ENCODE results near the gene DYNLL2.
A peak's percentile ranks its signal among the peaks of the same experiment; 100 is the strongest.
"Not testable (repeated sequence)": the region's sequence is repeated elsewhere in the genome, so short reads cannot be mapped to it uniquely, and the experiment has no call there.

The DYNLL2 gene

DNA sequence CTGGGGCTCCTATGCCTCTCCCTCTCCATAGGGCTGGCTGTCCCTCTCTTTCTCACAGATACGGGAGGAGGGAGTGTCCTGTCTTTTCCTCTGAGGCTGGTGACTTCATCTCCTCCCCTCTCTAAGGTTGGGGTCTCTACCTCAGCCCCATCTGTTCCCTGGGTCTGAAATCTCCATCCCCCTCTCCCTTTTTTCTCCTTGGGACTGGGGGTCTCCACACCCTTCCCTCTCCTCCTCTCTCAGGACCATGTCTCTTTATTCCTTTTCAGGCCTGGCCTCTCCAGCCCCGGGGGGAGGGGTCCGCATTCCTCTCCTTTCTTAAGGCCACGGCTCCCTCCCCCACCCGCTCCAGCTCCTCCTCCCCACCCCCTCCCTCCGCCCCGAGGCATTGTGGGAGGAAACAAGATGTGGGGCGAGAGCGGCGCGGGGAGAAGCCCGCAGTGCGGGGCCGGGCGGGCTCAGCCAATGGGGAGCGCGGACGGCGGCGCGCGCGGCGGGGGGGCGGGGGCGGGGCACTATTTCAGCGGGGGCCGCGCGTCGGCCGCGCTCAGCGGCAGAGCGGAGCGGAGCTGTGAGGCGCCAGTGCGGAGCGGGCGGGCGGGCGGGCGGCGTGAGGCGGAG is at the start of gene DYNLL2:
DYNLL2 (plus strand) TSS at position 550 of the 621 bp plus-strand sequence. CDS start 3,672 bp downstream, outside the sequence.
- DNase-seq = peak; percentile 76

DNA sequence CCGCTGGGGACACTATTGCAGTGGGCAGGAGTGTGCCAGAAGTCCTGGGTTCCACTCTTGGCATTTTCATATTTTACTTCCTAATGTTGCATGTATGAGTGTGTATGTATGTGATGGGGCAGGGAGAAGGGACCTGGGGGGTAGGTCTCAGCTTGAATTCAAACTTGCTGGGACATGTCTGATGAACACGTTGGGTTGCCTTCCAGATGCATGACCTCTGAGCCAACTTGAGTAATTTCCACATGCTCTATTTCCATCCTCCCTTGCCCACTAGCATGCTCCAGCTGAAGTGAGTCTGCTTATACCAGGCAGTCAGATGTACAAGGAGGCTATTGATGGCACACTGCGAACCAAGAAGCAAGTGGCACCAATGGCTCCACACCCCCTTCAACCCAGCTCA is 43.2 kb upstream of the DYNLL2 start:
- no peak for DNase-seq

DNA sequence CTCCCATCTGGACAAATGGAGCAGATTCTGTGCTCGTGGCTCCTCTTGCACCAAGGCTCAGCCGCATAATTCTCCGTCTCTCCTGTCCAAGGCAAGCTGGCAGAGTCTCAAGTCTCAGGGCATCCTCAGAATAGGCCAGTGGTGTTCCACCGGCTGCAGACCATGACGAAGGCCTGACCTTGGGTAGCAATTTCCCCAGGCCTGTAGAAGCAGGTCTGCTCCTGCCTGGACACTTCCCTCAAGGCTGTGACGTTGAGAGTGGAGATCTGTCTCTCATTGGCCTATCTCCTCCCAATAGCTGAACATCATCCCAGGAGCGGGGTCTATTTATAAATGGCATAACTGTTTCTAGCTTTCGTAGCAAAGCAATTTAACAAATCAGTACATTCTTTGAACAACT is 42.8 kb upstream of the DYNLL2 start:
- DNase-seq = no peak

DNA sequence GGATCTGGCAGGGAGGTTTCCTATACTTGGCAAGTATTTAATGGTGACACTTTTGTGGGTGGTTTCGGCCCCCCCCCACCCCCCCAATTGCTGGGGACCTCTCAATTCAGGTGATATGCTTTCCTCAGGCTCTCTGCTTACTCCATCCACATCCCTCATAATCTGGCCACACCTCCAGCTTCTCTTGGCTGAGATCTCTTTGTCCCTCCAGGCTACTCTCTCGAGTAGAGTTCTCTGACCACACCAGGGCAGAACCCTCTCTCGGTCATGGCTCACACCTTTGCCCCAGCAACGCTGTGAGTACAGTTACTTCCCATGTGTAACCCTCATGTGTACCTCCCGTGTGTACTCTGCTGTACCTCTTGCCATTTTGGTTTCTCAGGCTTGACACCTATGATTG is 42.1 kb upstream of the DYNLL2 start:
- no peak for DNase-seq

DNA sequence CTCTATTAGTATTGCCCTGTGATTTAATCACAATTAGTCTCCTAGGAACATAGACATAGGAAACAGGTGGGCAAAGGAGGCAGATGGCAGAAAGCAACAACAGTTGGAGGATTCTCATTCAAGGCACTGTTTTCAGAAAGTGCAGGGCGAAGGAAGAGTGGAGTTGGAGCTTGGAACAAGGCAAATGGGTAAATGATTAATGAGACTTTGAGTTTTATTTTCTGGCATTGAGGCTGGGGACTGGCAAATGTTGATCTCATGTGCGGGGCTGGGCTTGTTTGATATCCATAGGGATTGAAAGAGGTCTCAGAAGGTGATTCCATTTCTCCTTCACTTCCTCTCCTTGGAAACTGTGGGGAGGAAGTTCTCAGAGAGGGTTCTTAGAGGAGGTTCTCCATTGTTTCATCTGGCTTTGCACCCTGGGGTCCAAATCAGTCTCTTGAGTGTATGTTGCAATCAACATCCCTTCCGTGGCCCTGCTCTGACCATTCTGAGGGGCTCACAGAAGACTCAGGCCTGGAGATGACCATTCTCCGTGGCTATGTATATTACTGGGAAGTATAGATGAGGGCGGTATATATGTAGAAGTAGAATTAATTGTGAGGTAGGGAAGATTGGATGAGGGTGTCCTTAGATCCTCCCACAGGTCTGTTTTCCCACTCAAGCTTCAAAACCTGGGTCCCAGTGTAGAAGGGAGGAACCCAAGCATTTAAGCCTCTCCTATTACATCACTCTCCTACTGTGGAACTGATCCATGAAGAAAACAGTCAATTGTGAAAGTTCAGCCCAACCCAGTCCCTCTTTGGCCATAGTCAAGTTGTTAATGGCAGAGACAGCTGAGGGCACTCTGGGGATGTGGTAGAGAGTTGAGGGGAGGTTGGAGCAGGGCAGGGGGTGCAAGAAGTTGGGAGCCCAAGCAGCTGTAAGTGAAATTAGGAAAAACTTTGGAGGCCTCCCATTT is 39.7 kb upstream of the DYNLL2 start:
- DNase-seq = no peak

DNA sequence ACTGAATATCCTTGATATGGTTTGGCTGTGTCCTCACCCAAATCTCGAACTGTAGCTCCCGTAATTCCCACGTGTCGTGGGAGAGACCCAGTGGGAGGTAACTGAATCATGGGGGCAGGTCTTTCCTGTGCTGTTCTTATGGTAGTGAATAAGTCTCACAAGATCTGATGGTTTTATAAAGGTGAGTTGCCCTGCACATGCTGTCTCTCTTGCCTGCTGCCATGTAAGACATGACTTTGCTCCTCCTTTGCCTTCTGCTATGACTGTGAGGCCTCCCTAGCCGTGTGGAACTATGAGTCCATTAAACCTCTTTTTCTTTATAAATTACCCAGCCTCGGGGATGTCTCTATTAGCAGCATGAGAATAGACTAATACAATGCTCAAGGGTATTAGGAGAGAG is 39.0 kb upstream of the DYNLL2 start:
- not testable (repeated sequence) for DNase-seq

DNA sequence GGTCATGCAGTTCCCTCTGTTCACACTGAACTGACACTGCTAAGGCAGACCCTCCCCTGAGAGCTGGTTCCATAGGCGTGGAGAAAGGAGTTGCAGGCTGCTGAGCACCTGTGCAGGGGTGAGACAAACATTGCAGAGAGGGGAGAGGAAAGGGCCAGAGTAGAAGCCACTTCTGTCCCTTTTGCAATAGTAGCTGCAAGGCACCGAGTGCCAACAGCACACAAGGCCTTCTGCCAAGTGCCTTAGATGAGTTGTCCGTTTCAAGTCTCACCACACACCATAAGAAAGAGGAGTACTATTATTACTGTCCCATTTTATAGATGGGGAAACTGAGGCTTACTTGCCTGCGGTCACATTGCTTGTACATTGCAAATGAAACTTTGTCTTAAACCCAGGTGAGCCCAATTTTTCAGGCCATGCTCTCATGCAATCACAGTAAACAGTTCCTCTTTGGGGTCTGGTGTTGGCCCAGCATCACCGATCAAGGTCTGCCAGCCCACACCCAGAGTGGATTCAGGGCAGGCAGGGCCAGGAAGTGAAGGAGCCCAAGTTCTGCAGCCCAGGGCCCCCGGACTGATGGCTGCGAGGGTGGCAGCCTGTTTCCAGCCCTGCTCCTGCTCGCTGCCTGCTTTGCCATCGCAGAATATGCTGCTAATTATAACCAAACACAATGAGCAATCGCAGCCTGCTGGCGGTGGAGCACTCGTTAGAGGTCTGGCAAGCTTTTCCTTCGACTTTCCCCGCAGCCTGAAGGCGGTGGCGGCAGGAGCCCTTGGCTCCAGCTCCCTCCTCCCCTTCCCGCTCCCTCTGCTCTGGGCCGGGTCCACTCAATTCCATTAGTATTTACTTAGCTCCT is 36.8 kb upstream of the DYNLL2 start:
- no peak for DNase-seq

DNA sequence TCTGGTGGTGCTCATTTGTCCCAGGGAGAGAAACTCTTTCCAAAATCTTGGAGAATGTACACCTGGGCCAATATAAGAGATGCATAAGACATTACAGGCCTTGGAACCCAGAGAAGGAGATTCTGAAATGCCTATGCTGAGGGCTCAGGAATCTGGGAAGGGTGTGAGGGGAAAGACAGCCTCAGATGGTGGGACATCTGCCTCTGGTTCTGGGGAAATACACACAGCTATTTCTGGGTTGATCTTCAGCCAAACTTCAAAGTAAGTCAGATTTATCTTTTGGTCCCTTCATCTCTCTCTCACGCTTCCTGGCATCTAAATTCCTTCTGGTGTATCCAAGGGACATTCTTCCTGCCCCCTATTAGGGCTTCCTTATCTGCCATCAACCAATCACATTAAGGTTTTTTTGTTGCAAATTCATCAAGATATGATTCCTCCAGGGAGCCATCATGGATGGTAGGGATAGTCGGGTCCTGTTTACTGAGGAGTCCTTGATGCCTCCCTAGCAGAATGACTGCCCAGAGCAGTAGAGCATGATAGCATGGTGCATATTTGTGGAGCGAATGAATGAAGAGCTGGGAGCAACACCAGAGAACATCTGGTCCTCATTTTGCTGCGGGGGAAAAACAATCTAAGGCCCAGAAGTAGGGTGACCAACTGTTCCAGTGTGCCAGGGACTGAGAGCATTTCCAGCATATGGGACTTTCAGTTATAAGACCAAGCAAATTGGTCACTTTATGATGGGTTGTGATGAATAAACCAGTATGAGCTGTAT is 35.7 kb upstream of the DYNLL2 start:
- DNase-seq = no peak

DNA sequence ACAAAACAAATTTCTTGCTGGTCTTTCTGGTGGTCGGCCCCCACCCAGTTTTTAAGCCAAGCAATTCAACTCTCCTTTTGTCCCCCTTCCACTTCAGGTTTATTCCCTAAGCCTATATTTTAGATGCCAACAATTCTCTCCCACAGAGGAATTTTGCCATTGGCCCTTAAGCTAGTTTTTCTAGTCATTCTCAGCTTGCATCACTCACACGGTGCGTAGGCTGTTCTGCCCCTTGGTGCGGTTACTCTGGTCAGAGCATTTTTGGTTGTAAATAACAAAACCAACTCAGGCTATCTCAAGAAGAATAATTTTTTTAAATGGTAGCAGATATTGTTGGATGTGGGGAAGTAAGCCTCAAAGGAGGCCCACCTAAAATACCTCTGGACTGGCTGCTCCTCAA is 33.7 kb upstream of the DYNLL2 start:
- no peak for DNase-seq

DNA sequence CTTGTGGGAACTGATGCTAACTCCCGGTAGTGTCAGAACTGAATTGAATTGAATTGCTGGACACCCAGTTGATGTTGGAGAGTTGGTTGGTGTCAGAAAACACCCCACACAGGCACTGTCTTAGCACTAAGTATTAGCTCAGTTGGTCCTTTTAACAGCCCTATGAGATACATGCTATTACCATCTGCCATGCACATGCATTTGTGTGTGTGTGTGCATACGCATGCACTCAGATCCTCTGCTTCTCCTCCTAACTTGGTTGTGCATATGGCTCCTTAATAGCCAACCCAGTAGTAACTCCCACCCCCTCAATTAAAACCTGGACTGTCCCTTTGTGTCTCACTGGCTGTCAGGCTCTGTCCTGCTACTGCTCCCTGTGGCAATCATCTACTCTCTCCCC is 32.3 kb upstream of the DYNLL2 start:
- no peak for DNase-seq

DNA sequence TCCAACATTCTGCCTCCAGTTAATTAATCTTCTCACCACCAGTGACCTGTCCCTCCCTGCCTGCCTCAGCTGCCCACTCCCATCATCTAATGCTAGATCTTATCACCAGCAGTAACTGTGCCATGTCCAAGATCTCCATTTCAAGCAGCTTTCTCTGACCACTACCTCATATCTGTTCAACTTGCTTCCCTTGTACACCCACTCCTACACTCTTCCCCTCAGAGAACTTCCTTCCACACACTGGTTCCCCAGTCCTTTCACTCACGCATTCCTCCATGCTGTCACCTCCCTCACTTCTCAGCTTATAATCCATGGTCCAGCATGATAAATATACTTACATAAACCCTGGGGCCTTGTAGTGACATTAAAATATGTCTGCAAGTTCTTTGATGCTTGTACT is 31.8 kb upstream of the DYNLL2 start:
- DNase-seq = no peak

DNA sequence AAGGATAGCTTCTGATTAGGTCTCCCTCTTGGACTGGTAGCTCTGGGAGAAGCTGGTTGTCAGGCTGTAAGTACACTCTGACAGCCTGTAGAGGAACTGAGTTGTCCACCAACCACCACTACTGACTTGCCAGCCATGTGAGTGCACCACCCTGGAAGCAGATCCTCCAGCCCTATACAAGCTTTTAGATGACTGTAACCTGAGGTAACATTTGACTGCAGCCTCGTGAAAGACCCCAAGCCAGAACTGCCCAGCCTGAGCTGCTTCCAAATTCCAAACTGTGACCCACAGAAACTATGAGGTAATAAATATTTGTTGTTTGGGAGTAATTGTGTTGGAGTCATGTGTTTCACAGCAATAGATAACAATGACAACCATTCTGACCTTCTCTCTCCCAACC is 30.8 kb upstream of the DYNLL2 start:
- DNase-seq = no peak

DNA sequence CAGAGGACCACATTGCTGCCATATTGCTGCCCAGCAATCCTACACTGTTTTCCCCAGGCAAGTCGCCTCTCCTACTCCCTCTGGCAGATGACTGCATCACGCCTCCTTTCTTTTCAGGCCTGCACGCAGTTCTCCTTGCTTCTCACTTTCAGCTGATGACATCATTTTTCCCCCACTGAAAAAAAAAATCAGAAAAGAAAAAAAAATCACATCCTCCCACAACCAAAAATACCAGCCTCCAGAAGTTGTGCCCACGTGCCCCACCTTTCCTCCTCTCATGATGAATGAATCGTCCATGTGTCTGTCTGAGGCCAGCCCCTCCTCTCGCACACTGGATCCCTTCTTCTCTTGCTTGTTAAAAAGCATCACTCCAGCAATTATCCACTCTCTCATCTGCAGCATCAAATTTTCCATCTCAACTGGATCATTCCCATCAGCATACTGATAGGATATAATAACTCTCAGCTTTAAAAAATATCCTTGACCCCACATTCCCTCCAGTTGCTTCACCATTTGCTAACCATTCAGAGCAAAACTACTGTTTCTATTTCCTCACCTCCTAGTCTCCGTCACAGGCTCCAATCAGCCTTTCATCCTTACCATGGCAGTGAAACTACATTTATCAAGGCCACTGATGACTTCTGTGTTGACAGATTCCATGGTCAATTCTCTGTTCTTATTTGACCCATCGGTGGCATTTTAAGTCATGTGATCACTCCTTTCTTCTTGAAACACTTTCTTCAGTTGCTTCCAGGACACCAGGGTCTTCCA is 30.1 kb upstream of the DYNLL2 start:
- no peak for DNase-seq

DNA sequence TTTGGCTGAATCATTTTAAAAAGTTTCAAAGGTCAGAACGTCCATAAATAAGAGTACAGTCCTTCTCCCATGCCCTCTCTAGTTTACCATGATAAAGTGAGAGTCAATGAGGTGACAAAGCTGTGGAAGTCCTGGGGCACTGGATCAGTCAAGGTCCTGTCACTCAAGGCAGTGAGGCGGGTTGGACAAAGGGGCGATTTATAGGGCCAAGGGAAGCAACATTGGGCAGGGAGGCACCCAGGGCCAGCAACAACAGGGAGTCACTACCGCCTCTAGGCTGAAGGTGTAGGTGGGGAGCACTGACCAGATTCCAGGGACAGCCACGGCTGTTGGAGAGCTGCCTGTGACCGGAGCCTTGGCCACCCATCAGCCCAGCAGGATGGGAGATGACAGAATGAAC is 28.6 kb upstream of the DYNLL2 start:
- no peak for DNase-seq

DNA sequence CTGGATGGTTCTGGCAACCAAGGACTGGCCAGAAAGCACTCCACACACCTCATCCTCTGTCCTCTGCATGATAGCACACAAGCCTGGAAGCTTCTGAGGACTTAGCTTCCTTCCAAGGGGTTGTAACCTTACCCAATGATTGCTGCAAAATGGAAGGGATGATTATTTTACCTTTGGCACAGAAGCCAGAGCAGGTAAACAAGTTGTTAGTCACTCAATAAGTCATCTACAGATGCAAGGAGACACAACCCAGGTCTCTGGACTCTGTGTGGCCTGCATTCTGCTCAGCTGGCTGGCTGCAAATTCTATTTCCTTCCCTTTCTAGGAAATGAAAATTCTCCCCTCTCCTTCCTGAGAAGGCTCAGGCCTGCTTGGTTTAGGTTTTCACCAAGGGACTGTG is 26.7 kb upstream of the DYNLL2 start:
- DNase-seq = no peak

DNA sequence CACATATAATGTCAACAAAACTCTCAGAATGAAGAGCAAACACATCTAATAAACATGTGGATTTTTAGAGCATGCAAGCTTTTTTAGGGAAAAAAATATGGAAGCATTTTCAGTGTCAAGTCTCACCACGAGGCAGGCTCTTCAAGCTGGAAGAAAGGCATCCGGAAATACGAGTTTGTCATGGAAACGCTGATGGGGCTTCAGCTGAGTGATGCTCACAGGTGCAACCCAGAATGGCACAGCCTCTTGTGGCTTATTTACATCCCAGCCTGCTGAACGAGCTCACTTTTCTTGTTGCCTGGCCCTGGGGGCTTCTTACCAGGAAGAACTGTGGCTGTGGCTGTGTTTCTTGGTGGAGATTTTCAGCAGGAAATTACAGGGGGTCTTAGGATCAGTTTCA is 24.1 kb upstream of the DYNLL2 start:
- DNase-seq = peak; percentile 21

DNA sequence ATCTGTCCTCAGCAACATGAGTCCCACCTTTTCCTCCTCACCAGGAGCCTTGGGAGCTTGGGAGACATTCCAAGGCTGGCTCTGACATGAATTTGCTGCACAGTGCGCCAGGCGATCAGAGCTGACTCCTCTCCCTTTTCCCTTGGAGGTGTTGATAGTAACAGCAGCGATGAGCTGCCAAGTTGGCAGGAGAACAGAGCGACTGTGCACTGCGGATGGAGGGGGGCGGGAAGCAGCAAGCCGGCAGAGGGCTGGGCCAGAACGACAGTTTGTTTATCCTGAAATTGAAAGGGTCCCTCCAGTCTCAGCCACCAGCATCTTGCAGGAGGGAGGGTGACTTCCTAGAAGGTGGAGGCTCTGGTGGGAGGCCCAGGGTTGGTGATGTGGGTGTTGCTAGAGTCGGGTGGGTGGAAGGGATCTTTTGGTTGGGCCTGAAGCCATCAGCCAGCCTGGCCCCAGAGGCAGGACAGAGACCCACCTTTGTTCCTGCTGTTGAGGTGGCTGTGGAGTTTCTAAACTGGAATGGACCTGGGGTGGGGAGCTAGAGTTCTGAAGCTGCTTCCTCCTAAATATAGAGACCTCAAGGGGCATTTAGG is 22.5 kb upstream of the DYNLL2 start:
- DNase-seq = peak; percentile 10

DNA sequence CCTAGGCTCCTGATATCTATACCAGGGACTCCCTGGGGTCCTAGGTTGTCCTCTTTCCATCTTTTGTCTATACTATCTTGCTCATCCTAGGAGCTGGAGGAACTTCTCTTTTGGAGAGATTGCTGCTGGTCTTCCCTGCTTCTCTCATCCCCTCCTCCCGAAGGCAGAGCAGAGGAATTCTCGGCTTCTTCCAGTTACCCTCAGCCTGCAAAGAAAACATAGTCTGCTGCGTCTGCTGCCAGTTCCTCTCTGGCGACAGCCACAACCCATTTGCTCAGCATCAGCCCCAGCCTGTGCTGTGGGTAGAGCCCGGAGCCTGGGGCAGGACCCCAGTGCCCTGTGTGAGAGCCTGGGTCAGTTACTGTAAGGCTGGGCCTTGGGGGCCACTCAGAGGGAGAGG is 21.5 kb upstream of the DYNLL2 start:
- DNase-seq = no peak

DNA sequence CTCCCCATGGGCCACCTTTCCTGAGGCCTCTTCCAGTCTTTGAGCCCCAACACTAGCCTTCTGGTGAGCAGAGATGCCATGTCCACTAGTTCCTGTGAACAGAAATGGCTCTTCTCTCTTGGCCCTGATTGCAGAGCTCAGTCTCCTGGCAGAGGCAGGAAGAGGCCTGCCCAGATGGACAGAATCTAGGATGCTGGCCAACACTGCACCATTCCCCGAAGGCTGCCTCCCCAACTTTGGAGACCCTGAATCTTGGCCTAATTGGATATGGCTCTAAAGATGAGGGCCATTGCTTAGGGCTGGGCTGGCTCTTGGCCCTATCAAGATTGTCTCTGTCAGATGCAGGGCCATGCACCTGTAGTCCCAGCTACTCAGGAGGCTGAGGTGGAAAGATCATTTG is 18.0 kb upstream of the DYNLL2 start:
- no peak for DNase-seq

DNA sequence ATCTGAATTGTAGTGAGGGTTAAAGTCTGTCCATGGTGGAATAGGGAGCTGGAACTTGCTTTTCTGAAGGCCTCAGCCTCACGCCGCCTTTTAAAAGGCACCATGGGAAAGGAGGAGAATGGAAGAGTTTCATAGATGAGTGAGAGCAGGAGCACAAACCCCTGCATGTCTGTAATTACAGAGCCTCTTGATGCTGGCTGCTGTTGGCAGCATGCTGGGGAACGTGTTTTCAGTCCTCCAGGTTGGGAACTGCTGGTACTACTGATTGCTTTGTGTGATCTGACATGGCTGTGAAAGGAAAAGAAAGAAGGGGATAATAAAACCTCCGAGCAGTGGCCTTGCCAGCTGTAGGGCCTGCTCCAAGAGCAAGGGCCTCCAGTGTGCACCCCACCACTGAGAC is 16.8 kb upstream of the DYNLL2 start:
- DNase-seq = no peak

DNA sequence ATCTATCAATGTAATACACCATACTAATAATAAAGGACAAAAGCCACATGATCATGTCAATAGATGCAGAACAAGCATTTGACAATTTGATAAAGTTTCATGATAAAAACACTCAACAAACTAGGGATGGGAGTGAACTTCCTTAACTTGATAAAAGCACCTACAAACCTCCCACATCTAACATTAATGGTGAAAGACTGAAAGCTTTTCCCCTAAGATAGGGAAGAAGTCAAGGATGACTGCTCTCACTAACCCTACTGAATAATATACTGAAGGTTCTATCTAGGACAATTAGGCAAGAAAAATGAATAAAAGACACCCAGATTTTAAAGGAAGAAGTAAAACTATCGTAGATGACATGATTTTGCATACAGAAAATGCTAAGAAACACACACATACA is 10.4 kb upstream of the DYNLL2 start:
- DNase-seq = no peak
